ENCODE measurements around the gene GINS3.
A peak's percentile ranks its signal among the peaks of the same experiment; 100 is the strongest.

The GINS3 gene

GRCh38 chr16:58440131-58440530 is 47.9 kb downstream of the GINS3 start:
- no peak for FAIRE-seq
- no peak for DNase-seq (ENCODE audit: insufficient read length, low spot score)
- TF ChIP-seq POU2F2 (IDR thresholded peaks at IDR 0.05; ENCODE audit: low read depth, low read length) (no peak), POLR2A (IDR thresholded peaks at IDR 0.05; ENCODE audit: low read depth, low read length) (no peak), SPI1 (IDR thresholded peaks at IDR 0.05; ENCODE audit: low read depth, low read length) (no peak), POLR2AphosphoS5 (IDR thresholded peaks at IDR 0.05; ENCODE audit: low read depth, low read length) (no peak), PAX5 (IDR thresholded peaks at IDR 0.05; ENCODE audit: insufficient read depth, low read length, severe bottlenecking) (no peak), TAF1 (IDR thresholded peaks at IDR 0.05; ENCODE audit: low read depth, low read length) (no peak)

- TF ChIP-seq POLR2AphosphoS5 (IDR thresholded peaks at IDR 0.05; ENCODE audit: low read depth, low read length) (no peak), SPI1 (IDR thresholded peaks at IDR 0.05; ENCODE audit: low read depth, low read length) (no peak), POU2F2 (IDR thresholded peaks at IDR 0.05; ENCODE audit: low read depth, low read length) (no peak), TAF1 (IDR thresholded peaks at IDR 0.05; ENCODE audit: low read depth, low read length) (no peak), PAX5 (IDR thresholded peaks at IDR 0.05; ENCODE audit: insufficient read depth, low read length, severe bottlenecking) (no peak), POLR2A (IDR thresholded peaks at IDR 0.05; ENCODE audit: low read depth, low read length) (no peak)
- DNase-seq (ENCODE audit: insufficient read length, low spot score) (no peak), FAIRE-seq (no peak)
Measured at GRCh38 chr16:58442547-58442946, 50.3 kb downstream of the GINS3 start.

DNA sequence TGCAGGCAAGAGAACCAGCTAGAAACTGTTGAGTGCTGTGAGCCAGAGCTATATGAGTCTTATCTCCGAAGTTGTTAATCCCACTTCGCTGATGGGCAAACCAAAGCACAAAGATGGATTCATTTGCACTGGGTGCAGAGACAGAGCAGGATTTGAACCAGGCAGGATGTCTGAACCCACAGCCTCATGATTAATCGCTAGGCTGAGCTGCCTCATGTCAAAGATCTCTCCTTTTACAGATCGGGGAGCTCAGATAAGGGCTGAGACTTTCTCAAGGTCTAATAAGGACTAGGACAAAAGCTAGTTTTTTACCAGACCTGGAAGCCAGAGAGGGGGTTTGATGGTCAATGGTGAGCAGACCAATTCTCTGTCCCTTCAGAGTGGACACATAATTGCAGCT is 51.5 kb downstream of the GINS3 start:
- DNase-seq (ENCODE audit: insufficient read length, low spot score): no peak
- no peak for TF ChIP-seq TAF1 (IDR thresholded peaks at IDR 0.05; ENCODE audit: low read depth, low read length)
- FAIRE-seq: peak; percentile 48

- DNase-seq (ENCODE audit: insufficient read length, low spot score): no peak
- TF ChIP-seq POLR2A (IDR thresholded peaks at IDR 0.05; ENCODE audit: low read depth, low read length): no peak
- no peak for TF ChIP-seq POU2F2 (IDR thresholded peaks at IDR 0.05; ENCODE audit: low read depth, low read length)
- no peak for TF ChIP-seq TAF1 (IDR thresholded peaks at IDR 0.05; ENCODE audit: low read depth, low read length)
- TF ChIP-seq PAX5 (IDR thresholded peaks at IDR 0.05; ENCODE audit: insufficient read depth, low read length, severe bottlenecking): no peak
- no peak for TF ChIP-seq POLR2AphosphoS5 (IDR thresholded peaks at IDR 0.05; ENCODE audit: low read depth, low read length)
- no peak for TF ChIP-seq SPI1 (IDR thresholded peaks at IDR 0.05; ENCODE audit: low read depth, low read length)
- no peak for FAIRE-seq
Measured at GRCh38 chr16:58444265-58444664, 52.0 kb downstream of the GINS3 start.

DNA sequence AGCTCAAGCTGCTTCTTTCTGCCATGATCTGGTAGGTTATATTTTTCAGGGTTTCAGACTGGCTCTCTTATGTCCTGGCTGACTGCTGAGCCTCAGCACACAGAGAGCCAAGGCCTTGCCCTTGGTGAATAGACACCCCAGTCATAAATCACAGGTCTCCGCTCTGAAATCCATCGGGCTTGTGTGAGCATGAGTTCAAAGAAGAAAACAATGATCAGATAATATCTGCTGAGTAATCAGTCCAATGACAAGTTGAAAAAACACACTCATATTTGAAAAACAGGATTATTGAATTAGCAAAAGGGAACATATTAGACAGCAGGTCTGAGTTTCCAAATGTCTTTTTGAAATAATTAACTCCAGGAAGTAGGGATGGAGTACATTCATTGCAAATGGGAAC is 56.6 kb downstream of the GINS3 start:
- TF ChIP-seq TAF1 (IDR thresholded peaks at IDR 0.05; ENCODE audit: low read depth, low read length) (no peak), POU2F2 (IDR thresholded peaks at IDR 0.05; ENCODE audit: low read depth, low read length) (no peak), POLR2A (IDR thresholded peaks at IDR 0.05; ENCODE audit: low read depth, low read length) (no peak)
- no peak for DNase-seq (ENCODE audit: insufficient read length, low spot score)
- FAIRE-seq: no peak

DNA sequence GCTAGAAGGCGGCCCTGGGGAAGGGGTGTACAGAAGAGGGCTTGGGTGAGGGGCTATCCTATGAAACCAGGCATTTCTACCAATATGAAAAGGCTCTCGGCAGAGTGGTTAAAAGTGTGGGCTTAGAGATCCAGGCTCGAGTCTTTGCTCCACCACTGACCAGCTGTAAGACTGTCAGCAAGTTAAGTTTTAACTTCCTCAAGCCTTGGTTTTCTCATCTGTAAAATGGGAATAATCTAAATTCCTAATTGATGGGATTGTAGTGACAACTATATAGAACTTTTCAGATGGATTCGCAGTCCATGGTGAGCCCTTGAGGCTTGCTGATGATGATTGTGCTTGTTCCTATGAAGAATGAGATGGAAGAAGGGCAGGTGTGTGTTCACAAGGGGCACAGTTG is 57.0 kb downstream of the GINS3 start:
- FAIRE-seq (no peak), DNase-seq (ENCODE audit: insufficient read length, low spot score) (no peak)
- TF ChIP-seq SPI1 (IDR thresholded peaks at IDR 0.05; ENCODE audit: low read depth, low read length): no peak
- TF ChIP-seq POU2F2 (IDR thresholded peaks at IDR 0.05; ENCODE audit: low read depth, low read length): no peak
- TF ChIP-seq POLR2AphosphoS5 (IDR thresholded peaks at IDR 0.05; ENCODE audit: low read depth, low read length): no peak
- TF ChIP-seq POLR2A (IDR thresholded peaks at IDR 0.05; ENCODE audit: low read depth, low read length): no peak
- TF ChIP-seq PAX5 (IDR thresholded peaks at IDR 0.05; ENCODE audit: insufficient read depth, low read length, severe bottlenecking): no peak
- TF ChIP-seq TAF1 (IDR thresholded peaks at IDR 0.05; ENCODE audit: low read depth, low read length): no peak

- DNase-seq (ENCODE audit: insufficient read length, low spot score): no peak
- TF ChIP-seq TAF1 (IDR thresholded peaks at IDR 0.05; ENCODE audit: low read depth, low read length) (no peak), PAX5 (IDR thresholded peaks at IDR 0.05; ENCODE audit: insufficient read depth, low read length, severe bottlenecking) (no peak), POLR2A (IDR thresholded peaks at IDR 0.05; ENCODE audit: low read depth, low read length) (no peak), POLR2AphosphoS5 (IDR thresholded peaks at IDR 0.05; ENCODE audit: low read depth, low read length) (no peak), POU2F2 (IDR thresholded peaks at IDR 0.05; ENCODE audit: low read depth, low read length) (no peak), SPI1 (IDR thresholded peaks at IDR 0.05; ENCODE audit: low read depth, low read length) (no peak)
- FAIRE-seq: no peak
Measured at GRCh38 chr16:58449768-58450167, 57.5 kb downstream of the GINS3 start.

GRCh38 chr16:58450590-58450989 is 58.3 kb downstream of the GINS3 start:
- no peak for TF ChIP-seq TAF1 (IDR thresholded peaks at IDR 0.05; ENCODE audit: low read depth, low read length)
- no peak for TF ChIP-seq POLR2AphosphoS5 (IDR thresholded peaks at IDR 0.05; ENCODE audit: low read depth, low read length)
- no peak for TF ChIP-seq SPI1 (IDR thresholded peaks at IDR 0.05; ENCODE audit: low read depth, low read length)
- TF ChIP-seq POLR2A (IDR thresholded peaks at IDR 0.05; ENCODE audit: low read depth, low read length): no peak
- no peak for TF ChIP-seq PAX5 (IDR thresholded peaks at IDR 0.05; ENCODE audit: insufficient read depth, low read length, severe bottlenecking)
- no peak for TF ChIP-seq POU2F2 (IDR thresholded peaks at IDR 0.05; ENCODE audit: low read depth, low read length)
- DNase-seq (ENCODE audit: insufficient read length, low spot score) (no peak), FAIRE-seq (no peak)

DNA sequence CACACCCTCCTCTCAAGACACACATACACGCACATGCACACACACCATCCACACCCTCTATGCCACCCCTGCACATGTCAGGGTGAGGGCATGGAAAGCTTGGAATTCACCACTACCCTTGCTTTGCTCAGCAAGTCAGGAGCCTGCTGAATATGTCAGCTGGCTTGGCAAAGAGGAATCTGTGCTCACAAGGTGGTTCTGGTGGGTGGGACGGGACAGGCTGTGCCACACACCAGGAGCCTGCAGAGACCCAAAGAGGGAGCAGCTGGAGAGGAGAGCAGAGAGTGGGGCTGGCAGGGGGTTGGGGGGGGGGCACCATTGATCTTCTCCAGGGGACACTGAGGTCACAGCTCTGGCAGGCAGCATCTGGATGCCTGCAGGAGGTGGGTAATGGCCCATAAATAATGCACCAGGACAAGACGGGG is 59.0 kb downstream of the GINS3 start:
- DNase-seq (ENCODE audit: insufficient read length, low spot score) (no peak), FAIRE-seq (no peak)
- TF ChIP-seq SPI1 (IDR thresholded peaks at IDR 0.05; ENCODE audit: low read depth, low read length) (no peak), POU2F2 (IDR thresholded peaks at IDR 0.05; ENCODE audit: low read depth, low read length) (no peak), TAF1 (IDR thresholded peaks at IDR 0.05; ENCODE audit: low read depth, low read length) (no peak), PAX5 (IDR thresholded peaks at IDR 0.05; ENCODE audit: insufficient read depth, low read length, severe bottlenecking) (no peak), POLR2AphosphoS5 (IDR thresholded peaks at IDR 0.05; ENCODE audit: low read depth, low read length) (no peak)

- FAIRE-seq (no peak), DNase-seq (ENCODE audit: insufficient read length, low spot score) (no peak)
- no peak for TF ChIP-seq TAF1 (IDR thresholded peaks at IDR 0.05; ENCODE audit: low read depth, low read length)
- no peak for TF ChIP-seq POU2F2 (IDR thresholded peaks at IDR 0.05; ENCODE audit: low read depth, low read length)
- TF ChIP-seq POLR2AphosphoS5 (IDR thresholded peaks at IDR 0.05; ENCODE audit: low read depth, low read length): no peak
- TF ChIP-seq SPI1 (IDR thresholded peaks at IDR 0.05; ENCODE audit: low read depth, low read length): no peak
- no peak for TF ChIP-seq POLR2A (IDR thresholded peaks at IDR 0.05; ENCODE audit: low read depth, low read length)
- TF ChIP-seq PAX5 (IDR thresholded peaks at IDR 0.05; ENCODE audit: insufficient read depth, low read length, severe bottlenecking): no peak
Measured at GRCh38 chr16:58451945-58452401, 59.7 kb downstream of the GINS3 start.

Data from GM12891 (cell line).